ENCODE measurements around the gene DIO2.

Gene DIO2

GRCh38 chr14:80202888-80203562, 8.3 kb downstream of the DIO2 start:
- no peak overlapping the region for H3K27ac ChIP-seq (ENCODE audit: insufficient read depth in 1 of 2, low read depth in 1 of 2, low read length in 2 of 2, poor library complexity in 1 of 2, severe bottlenecking in 2 of 2)
- peak; percentile 3 to 18 (median 12) for DNase-seq
- ChIA-PET CTCF (interaction anchor here (0.5 to 1.4 kb wide), 3 partner anchors 11 to 646 kb away, joined by 3 to 4 read pairs (median 3); no protein-coding TSS in a partner anchor), POLR2A (no interaction called here)
- H3K27me3 ChIP-seq (replicated peaks in 2 of 5; ENCODE audit: control insufficient read depth in 4 of 5, insufficient read depth in 5 of 5, low read length in 4 of 5), result peaks cover 0 to 3% (median 0%) of the 10 kb centered on the region in 5 experiments
- H3K4me3 ChIP-seq (ENCODE audit: control insufficient read depth in 1 of 7, extremely low read depth in 1 of 7, insufficient read depth in 4 of 7, low read depth in 2 of 7, low read length in 6 of 7), result no peak overlapping the region
- H3K36me3 ChIP-seq (ENCODE audit: control insufficient read depth in 4 of 4, insufficient read depth in 4 of 4, low read length in 3 of 4), result no peaks in the 10 kb centered on the region
- WGBS (ENCODE audit: insufficient coverage), result 62% methylated on average over 8 of the region's 9 CpGs
- no peaks in the 10 kb centered on the region for H3K9me3 ChIP-seq (ENCODE audit: control extremely low read depth in 1 of 5, control insufficient read depth in 4 of 5, insufficient read depth in 2 of 5, low read depth in 1 of 5, low read length in 4 of 5)
- H3K4me1 ChIP-seq (ENCODE audit: control extremely low read depth in 1 of 4, control insufficient read depth in 4 of 4, insufficient read depth in 4 of 4, low read length in 3 of 4), result no peaks in the 10 kb centered on the region

DNA sequence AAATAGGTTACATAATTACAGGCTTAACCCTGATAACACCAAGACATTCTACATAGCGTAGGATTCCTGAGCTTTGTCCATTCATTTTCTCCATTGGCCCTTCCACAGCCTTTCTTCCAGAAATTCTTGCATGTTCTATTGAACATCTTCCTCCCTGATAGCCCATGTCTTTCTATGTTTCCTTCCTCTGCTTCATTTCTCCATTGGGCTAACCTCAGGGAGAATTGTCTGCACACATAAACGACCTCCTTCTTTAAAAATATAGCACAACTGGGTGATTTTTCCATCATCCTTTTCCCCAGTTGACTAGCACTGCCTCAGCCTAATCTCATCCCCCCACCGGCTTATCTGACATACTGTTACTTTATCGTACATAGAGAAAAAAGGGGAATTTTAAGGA, 11.2 kb downstream of the DIO2 start:
- CTCF ChIA-PET, result interaction anchor here (1.4 kb wide), 1 partner anchor 13 kb away, joined by 4 read pairs; no protein-coding TSS in a partner anchor

GRCh38 chr14:80188571-80188970, 22.7 kb downstream of the DIO2 start:
- no peak overlapping the region for H3K27ac ChIP-seq (ENCODE audit: insufficient read depth in 1 of 2, low read depth in 1 of 2, low read length in 2 of 2, poor library complexity in 1 of 2, severe bottlenecking in 2 of 2)
- no peak overlapping the region for H3K4me3 ChIP-seq (ENCODE audit: control insufficient read depth in 1 of 7, extremely low read depth in 1 of 7, insufficient read depth in 4 of 7, low read depth in 2 of 7, low read length in 6 of 7)
- DNase-seq, result no peak
- ChIA-PET POLR2A (no interaction called here), CTCF (no interaction called here)
- H3K27me3 ChIP-seq (replicated peaks in 2 of 5; ENCODE audit: control insufficient read depth in 4 of 5, insufficient read depth in 5 of 5, low read length in 4 of 5), result no peaks in the 10 kb centered on the region
- H3K36me3 ChIP-seq (ENCODE audit: control insufficient read depth in 4 of 4, insufficient read depth in 4 of 4, low read length in 3 of 4), result no peaks in the 10 kb centered on the region
- WGBS (ENCODE audit: insufficient coverage), result 100% methylated on average over 6 of the region's 6 CpGs
- H3K4me1 ChIP-seq (ENCODE audit: control extremely low read depth in 1 of 4, control insufficient read depth in 4 of 4, insufficient read depth in 4 of 4, low read length in 3 of 4), result no peaks in the 10 kb centered on the region
- H3K9me3 ChIP-seq (ENCODE audit: control extremely low read depth in 1 of 5, control insufficient read depth in 4 of 5, insufficient read depth in 2 of 5, low read depth in 1 of 5, low read length in 4 of 5), result no peaks in the 10 kb centered on the region

More for the DNA sequence above, 11.2 kb downstream of the DIO2 start:
- peaks cover 0 to 2% (median 0%) of the 10 kb centered on the region in 5 experiments for H3K27me3 ChIP-seq (replicated peaks in 2 of 5; ENCODE audit: control insufficient read depth in 4 of 5, insufficient read depth in 5 of 5, low read length in 4 of 5)
- H3K4me1 ChIP-seq (ENCODE audit: control extremely low read depth in 1 of 4, control insufficient read depth in 4 of 4, insufficient read depth in 4 of 4, low read length in 3 of 4), result no peaks in the 10 kb centered on the region
- DNase-seq, result no peak
- POLR2A ChIA-PET, result no interaction called here
- WGBS (ENCODE audit: insufficient coverage), result 50% methylated on average over 2 of the region's 4 CpGs
- no peaks in the 10 kb centered on the region for H3K36me3 ChIP-seq (ENCODE audit: control insufficient read depth in 4 of 4, insufficient read depth in 4 of 4, low read length in 3 of 4)
- no peak overlapping the region for H3K4me3 ChIP-seq (ENCODE audit: control insufficient read depth in 1 of 7, extremely low read depth in 1 of 7, insufficient read depth in 4 of 7, low read depth in 2 of 7, low read length in 6 of 7)
- H3K9me3 ChIP-seq (ENCODE audit: control extremely low read depth in 1 of 5, control insufficient read depth in 4 of 5, insufficient read depth in 2 of 5, low read depth in 1 of 5, low read length in 4 of 5), result no peaks in the 10 kb centered on the region
- H3K27ac ChIP-seq (ENCODE audit: insufficient read depth in 1 of 2, low read depth in 1 of 2, low read length in 2 of 2, poor library complexity in 1 of 2, severe bottlenecking in 2 of 2), result no peak overlapping the region

- no peaks in the 10 kb centered on the region for H3K9me3 ChIP-seq (ENCODE audit: control extremely low read depth in 1 of 5, control insufficient read depth in 4 of 5, insufficient read depth in 2 of 5, low read depth in 1 of 5, low read length in 4 of 5)
- 96% methylated on average over 4 of the region's 9 CpGs for WGBS (ENCODE audit: insufficient coverage)
- no peak overlapping the region for H3K27ac ChIP-seq (ENCODE audit: insufficient read depth in 1 of 2, low read depth in 1 of 2, low read length in 2 of 2, poor library complexity in 1 of 2, severe bottlenecking in 2 of 2)
- no peak for DNase-seq
- POLR2A ChIA-PET, result no interaction called here
- no peaks in the 10 kb centered on the region for H3K36me3 ChIP-seq (ENCODE audit: control insufficient read depth in 4 of 4, insufficient read depth in 4 of 4, low read length in 3 of 4)
- H3K27me3 ChIP-seq (replicated peaks in 2 of 5; ENCODE audit: control insufficient read depth in 4 of 5, insufficient read depth in 5 of 5, low read length in 4 of 5), result no peaks in the 10 kb centered on the region
- H3K4me3 ChIP-seq (ENCODE audit: control insufficient read depth in 1 of 7, extremely low read depth in 1 of 7, insufficient read depth in 4 of 7, low read depth in 2 of 7, low read length in 6 of 7), result no peak overlapping the region
- CTCF ChIA-PET, result no interaction called here
- H3K4me1 ChIP-seq (ENCODE audit: control extremely low read depth in 1 of 4, control insufficient read depth in 4 of 4, insufficient read depth in 4 of 4, low read length in 3 of 4), result no peaks in the 10 kb centered on the region
Observed at GRCh38 chr14:80186301-80186800, 25.0 kb downstream of the DIO2 start.

GRCh38 chr14:80176893-80177292, 34.4 kb downstream of the DIO2 start:
- Histone ChIP-seq H3K27me3 (replicated peaks in 2 of 5; ENCODE audit: control insufficient read depth in 4 of 5, insufficient read depth in 5 of 5, low read length in 4 of 5) (no peaks in the 10 kb centered on the region), H3K4me3 (ENCODE audit: control insufficient read depth in 1 of 7, extremely low read depth in 1 of 7, insufficient read depth in 4 of 7, low read depth in 2 of 7, low read length in 6 of 7) (no peak overlapping the region), H3K36me3 (ENCODE audit: control insufficient read depth in 4 of 4, insufficient read depth in 4 of 4, low read length in 3 of 4) (no peaks in the 10 kb centered on the region), H3K27ac (ENCODE audit: insufficient read depth in 1 of 2, low read depth in 1 of 2, low read length in 2 of 2, poor library complexity in 1 of 2, severe bottlenecking in 2 of 2) (no peak overlapping the region), H3K4me1 (ENCODE audit: control extremely low read depth in 1 of 4, control insufficient read depth in 4 of 4, insufficient read depth in 4 of 4, low read length in 3 of 4) (no peaks in the 10 kb centered on the region), H3K9me3 (ENCODE audit: control extremely low read depth in 1 of 5, control insufficient read depth in 4 of 5, insufficient read depth in 2 of 5, low read depth in 1 of 5, low read length in 4 of 5) (no peaks in the 10 kb centered on the region)
- POLR2A ChIA-PET, result no interaction called here
- CTCF ChIA-PET, result no interaction called here
- no peak for DNase-seq

- DNase-seq, result no peak
- Histone ChIP-seq H3K4me3 (ENCODE audit: control insufficient read depth in 1 of 7, extremely low read depth in 1 of 7, insufficient read depth in 4 of 7, low read depth in 2 of 7, low read length in 6 of 7) (no peak overlapping the region), H3K27me3 (replicated peaks in 2 of 5; ENCODE audit: control insufficient read depth in 4 of 5, insufficient read depth in 5 of 5, low read length in 4 of 5) (no peaks in the 10 kb centered on the region), H3K4me1 (ENCODE audit: control extremely low read depth in 1 of 4, control insufficient read depth in 4 of 4, insufficient read depth in 4 of 4, low read length in 3 of 4) (no peaks in the 10 kb centered on the region), H3K27ac (ENCODE audit: insufficient read depth in 1 of 2, low read depth in 1 of 2, low read length in 2 of 2, poor library complexity in 1 of 2, severe bottlenecking in 2 of 2) (no peak overlapping the region), H3K36me3 (ENCODE audit: control insufficient read depth in 4 of 4, insufficient read depth in 4 of 4, low read length in 3 of 4) (no peaks in the 10 kb centered on the region), H3K9me3 (ENCODE audit: control extremely low read depth in 1 of 5, control insufficient read depth in 4 of 5, insufficient read depth in 2 of 5, low read depth in 1 of 5, low read length in 4 of 5) (no peaks in the 10 kb centered on the region)
- POLR2A ChIA-PET, result no interaction called here
- CTCF ChIA-PET, result no interaction called here
- WGBS (ENCODE audit: insufficient coverage), result 100% methylated on average over 1 of the region's 3 CpGs
Observed at GRCh38 chr14:80172375-80173051, 38.8 kb downstream of the DIO2 start.

GRCh38 chr14:80167793-80168448, 43.4 kb downstream of the DIO2 start:
- CTCF ChIA-PET, result no interaction called here
- Histone ChIP-seq H3K36me3 (ENCODE audit: control insufficient read depth in 4 of 4, insufficient read depth in 4 of 4, low read length in 3 of 4) (no peaks in the 10 kb centered on the region), H3K4me1 (ENCODE audit: control extremely low read depth in 1 of 4, control insufficient read depth in 4 of 4, insufficient read depth in 4 of 4, low read length in 3 of 4) (no peaks in the 10 kb centered on the region), H3K27me3 (replicated peaks in 2 of 5; ENCODE audit: control insufficient read depth in 4 of 5, insufficient read depth in 5 of 5, low read length in 4 of 5) (no peaks in the 10 kb centered on the region), H3K9me3 (ENCODE audit: control extremely low read depth in 1 of 5, control insufficient read depth in 4 of 5, insufficient read depth in 2 of 5, low read depth in 1 of 5, low read length in 4 of 5) (no peaks in the 10 kb centered on the region), H3K27ac (ENCODE audit: insufficient read depth in 1 of 2, low read depth in 1 of 2, low read length in 2 of 2, poor library complexity in 1 of 2, severe bottlenecking in 2 of 2) (no peak overlapping the region), H3K4me3 (ENCODE audit: control insufficient read depth in 1 of 7, extremely low read depth in 1 of 7, insufficient read depth in 4 of 7, low read depth in 2 of 7, low read length in 6 of 7) (no peak overlapping the region)
- no peak for DNase-seq
- POLR2A ChIA-PET, result no interaction called here
- WGBS (ENCODE audit: insufficient coverage), result 93% methylated on average over 5 of the region's 6 CpGs
